H9 (cell line): ENCODE results near the gene CTDSP2. TPM values are rescaled to one million over a fixed set of nuclear protein-coding genes. Genes with fewer than 3 reads are reported as not detected.

ENCODE experiments used
- DNase-seq: peaks from one replicate; pipeline ENCODE4 v3.0.0-alpha.2; 2017
- H2AFZ ChIP-seq: one replicate; pipeline ENCODE4 v1.6.1; 2013; ENCODE audit warnings: mild to moderate bottlenecking, low read length, control low read depth, moderate library complexity
- H2AK5ac ChIP-seq: 2 replicates; pipeline ENCODE4 v1.6.1; 2013; ENCODE audit warnings: low read length, control low read depth, mixed read lengths; ENCODE audit not compliant: insufficient read length
- H2BK120ac ChIP-seq: one replicate; pipeline ENCODE4 v1.6.1; 2013; ENCODE audit warnings: low read depth, mild to moderate bottlenecking, low read length, control low read depth, inconsistent platforms; ENCODE audit not compliant: poor library complexity, severe bottlenecking
- H2BK12ac ChIP-seq: 2 replicates; pipeline ENCODE4 v1.6.1; 2013; ENCODE audit warnings: low read length, control low read depth, mixed read lengths, low read depth; ENCODE audit not compliant: insufficient read length
- H2BK15ac ChIP-seq: 2 replicates; pipeline ENCODE4 v1.6.1; 2013; ENCODE audit warnings: low read depth, low read length, control low read depth
- H2BK20ac ChIP-seq: one replicate; pipeline ENCODE4 v1.6.1; 2013; ENCODE audit warnings: low read depth, mild to moderate bottlenecking, low read length, control low read depth, inconsistent platforms; ENCODE audit not compliant: poor library complexity, severe bottlenecking
- H2BK5ac ChIP-seq: 2 replicates; pipeline ENCODE4 v1.6.1; 2013; ENCODE audit warnings: low read length, control low read depth, mixed read lengths; ENCODE audit not compliant: insufficient read length
- H3K14ac ChIP-seq: 2 replicates; pipeline ENCODE4 v1.6.1; 2013; ENCODE audit warnings: low read length, control low read depth; ENCODE audit not compliant: insufficient read depth
- H3K18ac ChIP-seq: 2 replicates; pipeline ENCODE4 v1.6.1; 2013; ENCODE audit warnings: low read depth, mild to moderate bottlenecking, mixed read lengths, low read length, control low read depth; ENCODE audit not compliant: insufficient read length
- H3K23ac ChIP-seq: 2 replicates; pipeline ENCODE4 v1.6.1; 2013; ENCODE audit warnings: low read length, control low read depth, mixed read lengths, low read depth; ENCODE audit not compliant: insufficient read length
- H3K23me2 ChIP-seq: 2 replicates; pipeline ENCODE4 v1.6.1; 2013; ENCODE audit warnings: low read depth, mild to moderate bottlenecking, mixed read lengths, low read length, control low read depth; ENCODE audit not compliant: insufficient read length, poor library complexity, severe bottlenecking
- H3K27ac ChIP-seq: 2 replicates; pipeline ENCODE4 v1.5.1; 2013; ENCODE audit warnings: low read length, control low read depth, mixed read lengths, low read depth; ENCODE audit not compliant: insufficient read length
- H3K27me3 ChIP-seq: 2 replicates; pipeline ENCODE4 v1.6.1; 2013; ENCODE audit warnings: low read length, control low read depth, inconsistent platforms; ENCODE audit not compliant: insufficient read depth
- H3K4ac ChIP-seq: 2 replicates; pipeline ENCODE4 v1.6.1; 2013; ENCODE audit warnings: low read depth, mild to moderate bottlenecking, control low read depth, inconsistent platforms, low read length, moderate library complexity
- H3K4me1 ChIP-seq: 2 replicates; pipeline ENCODE4 v1.6.1; 2013; ENCODE audit warnings: low read length, control low read depth, inconsistent platforms; ENCODE audit not compliant: insufficient read depth
- H3K4me2 ChIP-seq: 2 replicates; pipeline ENCODE4 v1.6.1; 2013; ENCODE audit warnings: low read length, control low read depth, mixed read lengths; ENCODE audit not compliant: insufficient read length, insufficient read depth
- H3K56ac ChIP-seq: 2 replicates; pipeline ENCODE4 v1.6.1; 2013; ENCODE audit warnings: low read depth, mild to moderate bottlenecking, mixed read lengths, low read length, control low read depth; ENCODE audit not compliant: insufficient read length
- H3K79me1 ChIP-seq: 2 replicates; pipeline ENCODE4 v1.6.1; 2013; ENCODE audit warnings: low read depth, mild to moderate bottlenecking, moderate library complexity, low read length, control low read depth, inconsistent platforms; ENCODE audit not compliant: insufficient read depth, poor library complexity, severe bottlenecking
- H3K79me2 ChIP-seq: 2 replicates; pipeline ENCODE4 v1.6.1; 2013; ENCODE audit warnings: low read length, control low read depth, inconsistent platforms; ENCODE audit not compliant: insufficient read depth
- H3K9ac ChIP-seq: 2 replicates; pipeline ENCODE4 v1.6.1; 2013; ENCODE audit warnings: low read length, control low read depth, mixed read lengths; ENCODE audit not compliant: insufficient read length; ENCODE audit errors: extremely low read depth
- H3K9me3 ChIP-seq: one replicate; pipeline ENCODE4 v1.6.1; 2013; ENCODE audit warnings: low read depth, low read length, inconsistent platforms; ENCODE audit not compliant: control insufficient read depth
- H3T11ph ChIP-seq: one replicate; pipeline ENCODE4 v1.6.1; 2013; ENCODE audit warnings: mild to moderate bottlenecking, low read length, control low read depth, inconsistent platforms
- H4K20me1 ChIP-seq: one replicate; pipeline ENCODE4 v1.6.1; 2013; ENCODE audit not compliant: control insufficient read depth, insufficient read length, insufficient read depth
- H4K5ac ChIP-seq: 2 replicates; pipeline ENCODE4 v1.6.1; 2013; ENCODE audit warnings: low read depth, mild to moderate bottlenecking, mixed read lengths, low read length, control low read depth; ENCODE audit not compliant: insufficient read length
- H4K8ac ChIP-seq: replicated peaks from 2 replicates; pipeline ENCODE4 v1.6.1; 2013; ENCODE audit warnings: low read length, control low read depth, mixed read lengths, low read depth; ENCODE audit not compliant: insufficient read length
- H4K91ac ChIP-seq: 2 replicates; pipeline ENCODE4 v1.6.1; 2013; ENCODE audit warnings: low read depth, mild to moderate bottlenecking, moderate library complexity, mixed read lengths, low read length, control low read depth; ENCODE audit not compliant: insufficient read length
- H3K27ac Mint-ChIP-seq, 3 experiments: 2 replicates in 2 of 3; 3 replicates in 1 of 3; pipeline ENCODE4 v1.8.0; 2020 to 2021; ENCODE audit warnings: mixed read lengths in 3 of 3, mild to moderate bottlenecking in 1 of 3, moderate library complexity in 1 of 3
- H3K27me3 Mint-ChIP-seq: 2 replicates; pipeline ENCODE4 v1.8.0; 2021; ENCODE audit warnings: low read depth, mild to moderate bottlenecking, moderate library complexity, mixed read lengths
- H3K36me3 Mint-ChIP-seq, 3 experiments: 2 replicates in 2 of 3; 3 replicates in 1 of 3; pipeline ENCODE4 v1.8.0; 2020 to 2021; ENCODE audit warnings: low read depth in 3 of 3, mixed read lengths in 3 of 3; ENCODE audit not compliant: insufficient read depth in 1 of 3
- H3K4me1 Mint-ChIP-seq, 2 experiments: 2 replicates each; pipeline ENCODE4 v1.8.0; 2020; ENCODE audit warnings: mixed read lengths in 2 of 2
- H3K4me3 Mint-ChIP-seq, 2 experiments: 2 replicates in 1 of 2; 3 replicates in 1 of 2; pipeline ENCODE4 v1.8.0; 2020 to 2021; ENCODE audit warnings: mild to moderate bottlenecking in 2 of 2, mixed read lengths in 2 of 2, moderate library complexity in 1 of 2
- H3K9me3 Mint-ChIP-seq, 2 experiments: 2 replicates in 1 of 2; 3 replicates in 1 of 2; pipeline ENCODE4 v1.8.0; 2020; ENCODE audit warnings: mild to moderate bottlenecking in 2 of 2, mixed read lengths in 2 of 2, moderate library complexity in 1 of 2
- CTCF ChIP-seq: fragments of 200-600 bp; sonication (generic); conservative IDR thresholded peaks from 3 replicates; pipeline ENCODE4 v1.8.0; 2021; ENCODE audit warnings: antibody characterized with exemption, mild to moderate bottlenecking
- WGBS: extraction: QIAGEN DNeasy Blood & Tissue Kit; methylation state at CpG from one replicate; pipeline ENCODE4 v1.1.7; 2013; ENCODE audit warnings: missing lambda C conversion rate, low lambda C conversion rate, mixed read lengths; ENCODE audit not compliant: insufficient read length; ENCODE audit errors: extremely low coverage; 5-methylcytosine and 5-hydroxymethylcytosine counted together
- total RNA-seq: library from RNA; stranded (reverse); gene quantifications from 2 replicates; pipeline ENCODE4 v1.2.1, GENCODE V29; 2021

Gene CTDSP2
- total RNA-seq, 1 experiment from 2014 or later, result 103 TPM

GRCh38 chr12:57807285-57807684, 39.2 kb downstream of the CTDSP2 start:
- H3K27ac Mint-ChIP-seq, result no peak overlapping the region
- no peak overlapping the region for H3K27ac ChIP-seq

More at GRCh38 chr12:57807285-57807684, 39.2 kb downstream of the CTDSP2 start:
- Histone ChIP-seq H2BK5ac (no peak overlapping the region), H2BK120ac (no peak overlapping the region), H3K56ac (no peak overlapping the region), H3K23ac (no peak overlapping the region), H3K4ac (no peak overlapping the region), H4K5ac (no peak overlapping the region), H4K20me1 (no peaks in the 10 kb centered on the region), H4K91ac (no peak overlapping the region), H3K27me3 (no peaks in the 10 kb centered on the region), H3K79me2 (no peaks in the 10 kb centered on the region), H2BK15ac (no peak overlapping the region), H3K9ac (no peak overlapping the region), H2AK5ac (no peak overlapping the region), H3K18ac (no peak overlapping the region), H2BK12ac (no peak overlapping the region), H3K23me2 (no peaks in the 10 kb centered on the region), H2AFZ (no peak overlapping the region), H3K4me2 (no peak overlapping the region), H3K79me1 (no peaks in the 10 kb centered on the region), H3T11ph (no peak overlapping the region), H3K14ac (no peak overlapping the region), H2BK20ac (no peak overlapping the region), H3K4me1 (no peaks in the 10 kb centered on the region; the same call in 1 of the 2 replicates), H3K9me3 (no peaks in the 10 kb centered on the region), H4K8ac (no peak overlapping the region)
- H3K9me3 Mint-ChIP-seq, result no peaks in the 10 kb centered on the region
- no peak for DNase-seq
- no peak for TF ChIP-seq CTCF
- peaks cover 0 to 11% (median 3%) of the 10 kb centered on the region in 3 experiments; a peak in 3 of 7 replicates for H3K36me3 Mint-ChIP-seq
- WGBS, result no CpG with 5 or more reads among the region's 9 CpGs
- peaks cover 2 to 3% of the 10 kb centered on the region in 2 experiments; a peak in 3 of 4 replicates for H3K4me1 Mint-ChIP-seq
- H3K4me3 Mint-ChIP-seq, result no peak overlapping the region
- no peaks in the 10 kb centered on the region for H3K27me3 Mint-ChIP-seq
